HG03135 (cell line): ENCODE data around the gene NASP.

ENCODE experiments used
- ATAC-seq: cut with Tn5 transposase; IDR thresholded peaks from one replicate; pipeline ENCODE4 v1.9.1; 2021; ENCODE audit warnings: mild to moderate bottlenecking, moderate library complexity; ENCODE audit not compliant: unreplicated experiment

NASP gene

GRCh38 chr1:45619149-45619921 lies 35.5 kb downstream of the NASP start:
- no peak for ATAC-seq

DNA sequence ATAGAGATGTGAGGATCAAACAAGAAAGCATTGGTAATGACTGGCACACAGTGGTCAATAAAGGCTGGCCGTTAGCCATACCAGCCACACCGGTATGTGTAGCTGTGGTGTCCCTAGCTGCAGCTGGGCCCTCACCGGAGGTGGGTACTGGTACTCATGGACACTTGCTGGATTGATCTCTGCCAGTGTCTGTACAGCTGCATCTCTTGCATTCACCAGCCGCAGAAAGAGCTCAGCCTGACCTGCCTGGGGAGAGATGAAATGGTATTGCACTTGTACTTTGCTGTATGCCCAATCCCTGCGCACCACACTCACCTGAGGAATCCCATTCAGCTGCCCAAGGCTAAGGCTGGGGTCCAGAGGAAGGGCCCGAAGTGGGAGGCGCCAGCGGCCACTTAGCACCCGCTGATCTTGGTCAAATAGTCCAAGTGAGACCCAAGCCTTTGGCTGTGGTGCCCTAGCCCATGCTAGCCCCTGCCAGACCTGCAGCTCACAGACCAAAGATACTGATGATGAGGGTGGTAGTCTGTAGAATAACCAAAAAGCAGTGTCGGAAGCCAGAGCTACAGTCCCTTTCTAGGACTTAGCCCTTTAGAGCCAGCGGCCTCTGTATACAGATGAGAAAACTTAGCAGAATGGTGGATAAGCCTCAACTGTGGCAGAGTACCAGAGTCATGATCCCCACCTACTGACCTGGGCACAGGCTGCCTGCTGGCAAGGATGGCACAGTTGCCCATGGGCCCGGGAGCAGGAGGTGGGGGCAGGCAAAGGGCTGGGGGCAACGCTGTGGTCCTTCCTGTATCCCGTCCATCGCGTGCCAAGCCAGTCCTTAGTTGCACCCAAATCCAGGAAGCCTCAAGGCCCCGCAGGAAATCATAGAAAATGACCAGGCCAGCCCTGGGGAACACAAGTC lies 37.0 kb downstream of the NASP start:
- no peak for ATAC-seq

DNA sequence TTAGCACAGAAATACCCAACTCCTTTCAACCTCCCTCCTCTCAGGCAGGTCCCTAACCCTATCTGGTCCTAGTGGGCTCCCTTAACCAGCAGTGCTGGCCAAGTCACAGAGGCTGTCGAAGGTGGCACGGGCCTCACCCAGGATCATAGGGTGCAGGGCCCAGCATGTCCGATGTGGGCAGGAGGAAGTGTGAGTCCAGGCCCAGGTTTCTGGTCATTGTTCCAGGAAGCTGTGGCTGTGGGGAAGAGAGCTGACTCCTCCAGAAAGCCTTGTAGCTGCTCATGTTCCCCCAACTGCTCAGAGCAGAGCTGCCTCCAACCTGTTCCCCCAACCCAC lies 37.6 kb downstream of the NASP start:
- no peak for ATAC-seq

DNA sequence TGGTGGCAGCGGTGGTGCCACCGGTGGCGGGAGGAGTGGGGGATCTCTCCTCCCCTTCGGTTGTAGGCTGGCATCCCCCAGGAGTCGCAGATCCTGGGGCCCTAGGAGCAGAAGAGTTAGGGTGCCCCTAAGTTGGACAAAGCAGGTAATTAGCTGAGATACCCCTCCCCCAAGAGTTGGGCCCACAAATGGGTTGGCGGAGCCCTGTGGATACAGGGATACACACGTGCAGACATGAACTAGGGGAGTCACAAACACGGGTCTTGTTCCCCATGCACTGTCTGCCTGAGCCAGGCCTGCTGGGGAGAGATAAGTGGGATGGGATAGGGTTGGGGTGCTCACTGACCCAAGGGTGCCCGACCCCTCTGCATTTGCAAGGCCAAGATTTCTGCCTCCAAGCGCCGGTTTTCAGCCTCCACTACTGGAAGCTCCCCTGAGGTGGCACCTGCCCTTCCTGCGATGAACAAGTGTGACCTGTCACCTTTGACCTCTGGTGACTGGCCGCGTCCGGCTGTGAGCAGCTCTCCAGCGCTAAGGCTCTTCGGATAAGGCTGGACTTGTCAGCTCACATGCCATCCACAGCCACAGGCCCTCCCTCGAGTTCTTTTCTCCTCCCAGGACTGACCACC lies 38.2 kb downstream of the NASP start:
- ATAC-seq: no peak

- no peak for ATAC-seq
These were observed 38.9 kb downstream of the NASP start for GRCh38 chr1:45622524-45623394.

DNA sequence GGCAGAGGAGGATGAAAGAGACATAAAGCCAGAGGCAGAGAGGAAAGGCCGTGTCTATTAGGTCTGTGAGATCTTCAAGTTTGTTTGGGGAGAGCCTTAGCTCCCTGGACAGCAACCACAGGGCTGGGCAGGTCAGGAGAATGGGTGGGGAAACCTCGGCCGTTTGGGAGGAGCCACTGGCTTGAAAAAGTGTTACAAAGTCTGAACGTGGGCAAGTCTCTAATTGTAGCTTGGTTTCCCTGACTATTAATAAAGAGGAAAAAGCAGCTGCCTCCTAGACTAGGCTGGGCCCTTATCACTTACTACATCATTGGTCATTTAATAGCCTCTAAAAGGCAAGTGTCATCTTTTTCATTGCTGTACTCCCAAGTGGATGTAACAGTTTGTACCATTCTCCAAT lies 40.1 kb downstream of the NASP start, which contains the start of gene CCDC17:
CCDC17 (minus strand) TSS at position 83 of the 400 bp plus-strand sequence. CDS start 145 bp downstream, outside the sequence.
- ATAC-seq: no peak

GRCh38 chr1:45629035-45629434 lies 45.2 kb downstream of the NASP start:
- no peak for ATAC-seq

DNA sequence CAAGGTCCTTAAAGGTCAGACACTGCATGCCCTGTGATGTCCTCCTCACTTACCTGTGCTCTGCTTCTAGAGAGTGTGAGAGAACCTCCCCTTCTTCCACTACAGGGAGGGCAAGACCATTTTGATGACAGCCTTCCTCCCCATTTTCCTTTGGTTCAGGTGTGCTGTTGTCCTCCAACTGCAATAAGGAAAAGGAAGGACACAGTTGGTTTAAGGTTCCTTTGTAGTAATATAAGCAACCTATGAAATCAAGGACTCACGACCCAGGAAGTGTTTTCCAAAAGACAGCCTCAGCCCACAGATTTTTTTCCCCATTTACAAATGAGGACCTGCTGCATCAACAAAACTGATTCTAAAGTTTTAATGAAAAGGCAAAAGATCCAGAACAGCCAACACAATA lies 46.6 kb downstream of the NASP start:
- ATAC-seq: no peak

- no peak for ATAC-seq
These were observed 51.4 kb downstream of the NASP start for GRCh38 chr1:45635211-45635610.

- ATAC-seq: no peak
These were observed 56.5 kb downstream of the NASP start for GRCh38 chr1:45640293-45640692.

- no peak for ATAC-seq
These were observed 59.5 kb downstream of the NASP start for GRCh38 chr1:45643321-45643720.

DNA sequence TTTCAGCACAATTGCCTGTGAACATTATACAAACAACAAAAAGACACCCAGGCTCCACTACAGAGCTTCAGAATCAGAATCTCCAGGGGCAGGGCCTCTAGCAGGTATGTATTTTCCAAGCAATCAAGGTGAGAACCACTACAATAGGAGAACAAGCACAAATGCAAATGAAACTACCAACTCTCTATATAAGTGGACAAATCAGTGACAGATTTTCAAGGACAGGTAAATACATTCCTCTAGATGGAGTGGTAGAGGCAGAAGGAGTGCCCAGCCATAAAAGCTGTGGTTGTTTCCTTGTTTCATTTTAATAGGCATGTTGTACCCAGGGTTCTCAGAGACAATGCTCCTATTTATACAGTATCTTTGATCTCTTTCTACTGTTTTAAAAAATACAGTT lies 60.1 kb downstream of the NASP start:
- ATAC-seq: no peak

DNA sequence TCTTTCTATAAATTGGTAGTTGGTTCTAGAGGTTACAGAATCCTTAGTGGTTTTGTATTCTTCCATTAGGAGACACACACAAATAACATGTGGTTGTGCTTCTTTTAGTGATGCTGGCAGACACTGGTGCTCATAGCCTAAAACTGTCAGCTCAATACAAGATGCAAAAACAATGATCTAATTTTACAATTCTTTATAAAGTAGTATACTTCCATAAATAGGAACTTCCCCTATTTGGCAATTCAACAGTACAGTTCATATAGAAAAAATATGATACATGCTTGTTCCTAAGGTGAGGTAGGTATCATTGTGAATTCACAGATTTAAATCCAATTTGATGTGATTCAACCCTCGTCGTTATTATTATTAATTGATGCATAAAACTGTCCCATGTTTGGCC lies 60.8 kb downstream of the NASP start:
- ATAC-seq: no peak

- no peak for ATAC-seq
These were observed 63.6 kb downstream of the NASP start for GRCh38 chr1:45647248-45648021.

- ATAC-seq: no peak
These were observed 70.9 kb downstream of the NASP start for GRCh38 chr1:45654540-45655280.

DNA sequence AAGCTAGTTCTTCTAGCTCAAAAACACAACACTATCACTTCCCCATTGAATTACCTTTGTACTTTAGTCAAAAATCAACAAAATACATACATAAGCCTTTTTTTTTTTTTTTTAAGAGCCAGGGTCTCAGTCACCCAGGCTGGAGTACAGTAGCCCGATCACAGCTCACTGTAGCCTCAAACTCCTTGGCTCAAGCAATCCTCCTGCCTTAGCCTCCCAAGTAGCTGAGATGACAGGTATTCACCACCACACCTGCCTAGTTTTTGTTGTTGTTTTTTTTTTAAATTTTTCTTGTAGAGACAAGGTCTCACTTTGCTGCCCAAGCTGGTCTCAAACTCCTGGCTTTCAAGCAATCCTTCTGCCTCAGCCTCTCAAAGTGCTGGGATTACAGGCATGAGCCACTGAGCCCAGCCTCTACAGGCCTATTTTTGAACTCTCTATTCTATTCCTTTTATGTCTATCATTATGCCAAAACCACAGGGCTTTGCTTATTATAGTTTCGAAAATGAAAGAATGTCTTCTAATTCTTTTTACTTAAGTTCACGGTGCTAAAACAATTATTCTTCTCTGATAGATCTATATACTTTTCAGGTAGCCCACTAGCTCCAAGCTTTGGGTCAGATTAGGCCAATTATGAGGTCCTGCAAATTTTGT lies 72.9 kb downstream of the NASP start:
- ATAC-seq: no peak

- ATAC-seq: no peak
These were observed 74.3 kb downstream of the NASP start for GRCh38 chr1:45658171-45658570.

GRCh38 chr1:45659222-45659621 lies 75.4 kb downstream of the NASP start:
- no peak for ATAC-seq

DNA sequence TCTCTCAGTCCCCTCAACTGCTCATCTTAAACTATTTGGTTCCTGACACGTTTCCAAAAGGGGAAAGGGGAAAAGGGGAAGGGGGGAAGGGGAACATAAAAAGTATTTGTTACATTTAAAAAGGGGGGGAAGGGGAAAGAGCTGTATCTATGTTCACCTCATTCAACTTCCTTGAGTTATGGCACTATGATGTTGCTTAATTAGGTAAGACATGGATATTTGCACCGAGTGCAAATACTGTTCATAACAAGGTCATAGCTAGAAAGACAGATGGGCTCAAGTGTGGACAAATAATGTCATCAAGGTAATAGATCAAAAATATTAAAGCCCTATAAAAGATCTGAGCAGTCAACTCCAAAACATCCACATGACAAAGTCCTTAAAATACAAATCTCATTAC lies 76.5 kb downstream of the NASP start:
- no peak for ATAC-seq
